ENCODE results near the gene PKD2L1. TPM values are rescaled to one million over a fixed set of nuclear protein-coding genes. Genes with fewer than 3 reads are reported as not detected.

Gene PKD2L1
- total and polyA plus RNA-seq, 9 of the 15 experiments (the other 6 are each of a cell fraction or from before 2014, with no cell fraction given): not detected

GRCh38 chr10:100371482-100372027, 41.5 kb upstream of the PKD2L1 start:
- Histone ChIP-seq H3K9me3 (replicated peaks; ENCODE audit: control insufficient read depth, insufficient read depth, low read depth, low read length) (no peaks in the 10 kb centered on the region), H3K27ac (ENCODE audit: extremely low read depth, low read depth, low read length) (peak overlapping the region; percentile 90), H3K36me3 (ENCODE audit: control insufficient read depth, insufficient read depth, low read length) (no peaks in the 10 kb centered on the region), H2AFZ (ENCODE audit: low read depth, low read length) (peak overlapping the region; percentile 83), H3K9ac (ENCODE audit: insufficient read depth in 1 of 2, low read depth in 2 of 2, low read length in 2 of 2) (peak overlapping the region; percentile 62 to 82), H4K20me1 (replicated peaks; ENCODE audit: control insufficient read depth, insufficient read depth, low read length) (no peaks in the 10 kb centered on the region), H3K4me3 (no peak overlapping the region; the same call in 1 of the 2 replicates), H3K4me2 (ENCODE audit: insufficient read depth, low read length) (peak overlapping the region; percentile 80), H3K9me1 (ENCODE audit: control insufficient read depth, insufficient read depth, low read length) (no peaks in the 10 kb centered on the region), H3K4me1 (replicated peaks in 1 of 2; ENCODE audit: control insufficient read depth in 2 of 2, insufficient read depth in 2 of 2, low read length in 2 of 2) (peaks cover 22 to 25% of the 10 kb centered on the region in 2 experiments), H3K79me2 (ENCODE audit: control insufficient read depth, insufficient read depth, low read length) (peaks cover 34% of the 10 kb centered on the region), H3K27me3 (ENCODE audit: control insufficient read depth in 2 of 2, insufficient read depth in 2 of 2, low read length in 2 of 2) (no peaks in the 10 kb centered on the region)
- in situ Hi-C loops (cut with MboI): no loop called here
- intact Hi-C loops (cut with micrococcal nuclease): loop anchor here (2.0 kb wide), 1 partner anchor 13 kb away; no protein-coding TSS in a partner anchor
- ATAC-seq: no peak
- 74% methylated on average over 9 of the region's 10 CpGs for WGBS (ENCODE audit: insufficient coverage, low coverage, missing lambda C conversion rate)
- DNase-seq (ENCODE audit: extremely low read depth in 1 of 4, low spot score in 3 of 4): no peak
- ChIA-PET CTCF (ENCODE audit: low intra/inter-chr PET ratio) (no interaction called here), POLR2A (interaction anchor here (0.7 to 2.3 kb wide), 6 partner anchors 10 to 317 kb away, joined by 3 to 21 read pairs (median 8); partner anchors contain the start of gene SCD)
- no peak for FAIRE-seq
- BruUV-seq (replicated peaks): no TSS peak
- TF ChIP-seq SUPT5H (IDR thresholded peaks at IDR 0.05) (peak; percentile 50; the same call in 1 of the 2 replicates), POLR2B (IDR thresholded peaks at IDR 0.05; ENCODE audit: low read depth, partially characterized antibody) (peak; percentile 53), ZKSCAN1 (IDR thresholded peaks at IDR 0.05; ENCODE audit: low read depth, low read length) (no peak), PHF8 (IDR thresholded peaks at IDR 0.05; ENCODE audit: borderline replicate concordance, low read length) (peak; percentile 24; the same call in 1 of the 2 replicates), RBM25 (IDR thresholded peaks at IDR 0.05; ENCODE audit: low read depth, low read length, severe bottlenecking) (peak; percentile 19), AFF1 (IDR thresholded peaks at IDR 0.05; ENCODE audit: low read depth in 1 of 2, partially characterized antibody in 2 of 2) (peak in 1 of 2 experiments; percentile 9), ZFX (CRISPR knock-in tag; IDR thresholded peaks at IDR 0.05) (peak; percentile 19; the same call in 1 of the 2 replicates), L3MBTL2 (IDR thresholded peaks at IDR 0.05) (0 out of 2 replicates have a peak, but pooled peaks have one; percentile 15), HDAC3 (IDR thresholded peaks at IDR 0.05; ENCODE audit: borderline replicate concordance, partially characterized antibody) (peak; percentile 8), TFAP4 (CRISPR knock-in tag; IDR thresholded peaks at IDR 0.05; ENCODE audit: borderline replicate concordance) (no peak), SNAPC5 (CRISPR knock-in tag; IDR thresholded peaks at IDR 0.05) (no peak), ZNF740 (CRISPR knock-in tag; IDR thresholded peaks at IDR 0.05) (no peak), ZNF740 (tag; IDR thresholded peaks at IDR 0.05) (no peak), ZBTB7A (IDR thresholded peaks at IDR 0.05; ENCODE audit: borderline replicate concordance, control insufficient read depth, low read depth, low read length) (peak; percentile 53; the same call in 1 of the 2 replicates)
